MCF 10A (cell line): ENCODE results near the gene ESD. TPM values are rescaled to one million over a fixed set of nuclear protein-coding genes. Genes with fewer than 3 reads are reported as not detected.

Experiments
- BruUV-seq: library from RNA; stranded (reverse); fragments of 400-500 nt; replicated peaks from 2 replicates; lab custom pipeline; 2021; lab: Mats Ljungman, UMichigan
- CTCF ChIA-PET: fragments of 300-600 bp; sonication (Branson Sonifier 250); formaldehyde crosslinking; extraction: SDS; loops from one replicate; lab custom pipeline; 2021; ENCODE audit warnings: antibody characterized with exemption, inconsistent platforms; lab: Yijun Ruan, JAX
- POLR2A ChIA-PET: fragments of 300-600, 350-650 bp; sonication (Branson Sonifier 250); formaldehyde crosslinking; extraction: SDS; loops from one replicate; lab custom pipeline; 2020; ENCODE audit warnings: antibody characterized with exemption, inconsistent platforms; lab: Yijun Ruan, JAX
- DNase-seq: peaks from one replicate; pipeline ENCODE4 v3.0.0-alpha.2; 2018; ENCODE audit not compliant: unreplicated experiment
- H3K27ac Mint-ChIP-seq: one replicate; pipeline ENCODE4 v1.8.0; 2022; ENCODE audit warnings: mild to moderate bottlenecking, low read depth, mixed read lengths; ENCODE audit not compliant: unreplicated experiment
- H3K27me3 Mint-ChIP-seq: one replicate; pipeline ENCODE4 v1.8.0; 2022; ENCODE audit warnings: mixed read lengths; ENCODE audit not compliant: insufficient read depth, unreplicated experiment
- H3K36me3 Mint-ChIP-seq: one replicate; pipeline ENCODE4 v1.8.0; 2022; ENCODE audit warnings: mild to moderate bottlenecking, moderate library complexity, mixed read lengths; ENCODE audit not compliant: insufficient read depth, unreplicated experiment
- H3K4me1 Mint-ChIP-seq: one replicate; pipeline ENCODE4 v1.8.0; 2022; ENCODE audit warnings: mixed read lengths; ENCODE audit not compliant: insufficient read depth, unreplicated experiment
- H3K4me3 Mint-ChIP-seq: one replicate; pipeline ENCODE4 v1.8.0; 2022; ENCODE audit warnings: mild to moderate bottlenecking, moderate library complexity, mixed read lengths; ENCODE audit not compliant: unreplicated experiment
- H3K9me3 Mint-ChIP-seq: one replicate; pipeline ENCODE4 v1.8.0; 2022; ENCODE audit warnings: mixed read lengths; ENCODE audit not compliant: unreplicated experiment
- CTCF ChIP-seq: fragments of 200-600 bp; IDR thresholded peaks from one replicate; pipeline ENCODE4 v1.8.0; 2022; ENCODE audit warnings: antibody characterized with exemption, mild to moderate bottlenecking; ENCODE audit not compliant: unreplicated experiment
- intact Hi-C: fragments of 100-400 bp; cut with micrococcal nuclease; formaldehyde crosslinking; loops from 2 replicates; pipeline ENCODE4 v1.14.1; 2022
- total RNA-seq: library from RNA; stranded (reverse); gene quantifications from 2 replicates; pipeline ENCODE4 v1.2.3, GENCODE V29; 2022

The ESD gene
- total RNA-seq, 1 experiment from 2014 or later: 105 TPM

- no peak overlapping the region for H3K27ac Mint-ChIP-seq
- H3K36me3 Mint-ChIP-seq: no peaks in the 10 kb centered on the region
- ChIA-PET CTCF (interaction anchor here (0.6 to 2.5 kb wide), 8 partner anchors 8 to 1583 kb away, joined by 3 to 18 read pairs (median 4); no protein-coding TSS in a partner anchor), POLR2A (interaction anchor here (0.5 to 1.1 kb wide), 3 partner anchors 219 to 947 kb away, joined by 3 to 5 read pairs (median 3); no protein-coding TSS in a partner anchor)
- BruUV-seq: no TSS peak
- no peak overlapping the region for H3K4me3 Mint-ChIP-seq
- no peaks in the 10 kb centered on the region for H3K4me1 Mint-ChIP-seq
- no peak for DNase-seq
- H3K9me3 Mint-ChIP-seq: no peaks in the 10 kb centered on the region
- intact Hi-C loops: loop anchor here (1.0 to 5.0 kb wide), 4 partner anchors 142 to 1937 kb away; no protein-coding TSS in a partner anchor
- no peaks in the 10 kb centered on the region for H3K27me3 Mint-ChIP-seq
- no peak for TF ChIP-seq CTCF
These were observed 33.5 kb upstream of the ESD start for GRCh38 chr13:46830405-46831005.

GRCh38 chr13:46822551-46822950, 25.6 kb upstream of the ESD start:
- intact Hi-C loops: no loop called here
- H3K27me3 Mint-ChIP-seq: no peaks in the 10 kb centered on the region
- CTCF ChIA-PET: interaction anchor here (1.0 kb wide), 1 partner anchor 8 kb away, joined by 3 read pairs; no protein-coding TSS in a partner anchor

GRCh38 chr13:46817838-46818476, 21.0 kb upstream of the ESD start:
- DNase-seq: no peak
- TF ChIP-seq CTCF: no peak
- Mint-ChIP-seq H3K9me3 (peaks cover 5% of the 10 kb centered on the region), H3K4me1 (no peaks in the 10 kb centered on the region), H3K27me3 (no peaks in the 10 kb centered on the region), H3K36me3 (no peaks in the 10 kb centered on the region), H3K27ac (no peak overlapping the region), H3K4me3 (no peak overlapping the region)
- POLR2A ChIA-PET: interaction anchor here (0.8 to 1.0 kb wide), 2 partner anchors 22 to 601 kb away, joined by 3 read pairs; partner anchors contain the start of gene ESD
- BruUV-seq: no TSS peak
- CTCF ChIA-PET: interaction anchor here (0.7 kb wide), 1 partner anchor 956 kb away, joined by 3 read pairs; no protein-coding TSS in a partner anchor
- intact Hi-C loops: no loop called here

More at GRCh38 chr13:46822551-46822950, 25.6 kb upstream of the ESD start:
- POLR2A ChIA-PET: interaction anchor here (0.6 kb wide), 2 partner anchors 73 to 208 kb away, joined by 3 to 5 read pairs; no protein-coding TSS in a partner anchor
- H3K36me3 Mint-ChIP-seq: no peaks in the 10 kb centered on the region
- no peaks in the 10 kb centered on the region for H3K4me1 Mint-ChIP-seq
- DNase-seq: no peak
- BruUV-seq: no TSS peak
- no peak for TF ChIP-seq CTCF
- no peak overlapping the region for H3K27ac Mint-ChIP-seq
- no peak overlapping the region for H3K4me3 Mint-ChIP-seq
- no peaks in the 10 kb centered on the region for H3K9me3 Mint-ChIP-seq

GRCh38 chr13:46817095-46817494, 20.1 kb upstream of the ESD start:
- ChIA-PET POLR2A (interaction anchor here (1.0 kb wide), 1 partner anchor 21 kb away, joined by 3 read pairs; the partner anchor contains the start of gene ESD), CTCF (interaction anchor here (0.7 kb wide), 2 partner anchors 642 to 957 kb away, joined by 3 to 4 read pairs; no protein-coding TSS in a partner anchor)
- intact Hi-C loops: no loop called here
- no peak for DNase-seq
- no peak overlapping the region for H3K27ac Mint-ChIP-seq
- no peak overlapping the region for H3K4me3 Mint-ChIP-seq
- peaks cover 14% of the 10 kb centered on the region for H3K9me3 Mint-ChIP-seq
- BruUV-seq: no TSS peak
- no peaks in the 10 kb centered on the region for H3K4me1 Mint-ChIP-seq
- no peak for TF ChIP-seq CTCF
- no peaks in the 10 kb centered on the region for H3K36me3 Mint-ChIP-seq
- H3K27me3 Mint-ChIP-seq: no peaks in the 10 kb centered on the region
